HTR-8/SVneo (cell line): ENCODE data around the gene CDH4.
A peak's percentile ranks its signal among the peaks of the same experiment; 100 is the strongest.
"Not testable (repeated sequence)": the region's sequence is repeated elsewhere in the genome, so short reads cannot be mapped to it uniquely, and the experiment has no call there.

Experiments used
- DNase-seq: peaks from one replicate; pipeline ENCODE4 v3.0.0; 2011; ENCODE audit warnings: low spot score, mixed read lengths; ENCODE audit not compliant: insufficient read length
- FAIRE-seq: peaks from 2 replicates; lab custom pipeline; 2011; peaks lifted over from hg19 to GRCh38; lab: Jason Lieb, UNC

The CDH4 gene

DNA sequence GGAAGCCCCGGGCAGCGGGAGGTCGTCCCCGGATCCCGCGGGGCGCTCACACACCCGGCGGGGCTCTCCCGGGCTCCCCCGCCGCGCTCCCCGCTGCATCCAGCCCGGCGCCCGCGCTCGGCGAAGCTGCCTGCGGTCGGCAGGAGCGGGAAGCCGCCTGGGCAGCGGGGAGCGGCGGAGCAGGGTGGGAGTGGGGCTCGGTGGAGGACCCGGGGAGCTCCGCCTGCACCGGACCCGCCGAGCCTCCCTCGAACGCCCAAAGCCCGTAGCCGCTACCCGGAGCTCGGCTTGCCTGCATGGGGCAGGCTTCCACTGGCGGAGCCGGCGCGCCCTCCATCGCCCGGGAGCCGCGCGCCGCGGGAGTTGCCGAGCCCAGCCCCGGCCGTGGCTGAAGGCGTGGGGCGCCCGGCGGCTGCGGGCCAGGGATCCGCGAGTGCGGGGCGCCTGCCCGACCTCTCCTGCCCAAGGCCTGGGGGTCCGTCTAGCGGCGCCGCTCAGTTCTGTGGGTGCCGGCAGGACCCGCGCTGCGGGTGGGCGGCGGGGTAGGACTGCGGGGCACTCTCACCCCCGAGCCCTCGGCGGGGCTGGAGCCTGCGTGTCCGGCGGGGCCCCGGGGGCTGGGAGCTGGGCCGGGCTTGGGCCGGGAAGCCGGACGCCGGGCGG lies 671 bp downstream of the CDH4 start:
- FAIRE-seq (peak; percentile 23), DNase-seq (peak; percentile 55)

DNA sequence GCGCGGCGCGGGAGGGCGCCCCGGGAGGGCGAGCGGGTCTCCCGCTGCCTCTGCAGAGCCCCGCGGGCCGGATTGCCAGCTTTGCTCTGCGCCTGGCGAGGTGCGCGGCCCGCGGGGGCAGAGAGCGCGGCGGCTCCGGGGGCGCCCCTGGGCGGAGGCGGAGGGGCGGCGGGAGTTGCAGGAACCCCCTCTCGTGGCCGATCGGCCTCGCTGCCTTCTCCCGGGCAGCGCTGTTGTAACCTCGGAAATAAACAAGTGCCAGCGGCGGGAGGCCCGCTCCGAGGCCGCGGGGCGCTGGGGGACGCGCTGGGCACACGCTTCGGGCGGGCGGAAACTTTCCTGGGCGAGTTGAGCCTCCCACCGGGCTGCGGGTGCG lies 1.2 kb downstream of the CDH4 start:
- DNase-seq (peak; percentile 81), FAIRE-seq (no peak)

GRCh38 chr20:61253640-61254511 lies 1.8 kb downstream of the CDH4 start:
- FAIRE-seq (peak; percentile 97), DNase-seq (peak; percentile 45)

- no peak for DNase-seq
- FAIRE-seq, result peak; percentile 89
These were observed 3.0 kb downstream of the CDH4 start for GRCh38 chr20:61254881-61255626.

DNA sequence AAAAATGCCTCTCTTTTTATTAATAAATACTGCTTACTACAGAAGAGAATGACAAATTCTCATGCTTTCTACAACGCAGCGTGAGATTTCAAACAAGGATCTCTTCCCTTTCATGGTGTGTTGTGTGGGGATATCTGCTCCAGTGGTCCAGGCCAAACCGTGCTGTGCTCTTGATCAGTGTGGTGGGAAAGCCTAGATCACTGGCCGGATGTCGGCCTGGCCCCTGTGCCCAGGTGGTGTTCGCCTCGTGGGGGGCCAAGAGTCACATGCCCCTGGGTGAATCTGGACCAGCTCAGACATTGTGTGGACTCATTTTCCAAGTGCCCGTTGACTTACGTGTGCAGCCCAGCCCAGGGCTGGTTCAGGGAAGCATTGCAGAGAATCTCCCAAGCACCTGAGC lies 4.3 kb downstream of the CDH4 start:
- DNase-seq, result no peak

DNA sequence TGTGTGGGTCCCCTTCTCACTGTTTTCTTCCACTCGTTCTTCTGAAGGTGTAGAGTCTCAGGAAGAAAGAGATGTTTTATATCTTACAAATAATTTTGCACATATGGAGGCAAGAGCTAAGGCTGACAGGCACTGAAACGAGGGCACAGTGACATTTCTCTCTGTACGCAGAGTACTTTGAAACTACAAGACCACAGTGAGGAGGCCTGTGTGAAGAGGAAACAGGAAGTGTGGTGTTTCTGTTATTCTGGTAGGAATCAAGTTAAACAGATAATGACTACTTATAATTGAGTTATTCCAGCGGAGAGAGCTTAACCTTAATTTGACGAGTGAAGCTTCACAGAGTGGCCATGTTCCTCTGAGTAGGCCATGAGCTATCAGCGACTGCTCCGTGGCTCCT lies 4.8 kb downstream of the CDH4 start:
- no peak for FAIRE-seq
- no peak for DNase-seq

More for the DNA sequence above, 4.3 kb downstream of the CDH4 start:
- FAIRE-seq, result peak; percentile 89

DNA sequence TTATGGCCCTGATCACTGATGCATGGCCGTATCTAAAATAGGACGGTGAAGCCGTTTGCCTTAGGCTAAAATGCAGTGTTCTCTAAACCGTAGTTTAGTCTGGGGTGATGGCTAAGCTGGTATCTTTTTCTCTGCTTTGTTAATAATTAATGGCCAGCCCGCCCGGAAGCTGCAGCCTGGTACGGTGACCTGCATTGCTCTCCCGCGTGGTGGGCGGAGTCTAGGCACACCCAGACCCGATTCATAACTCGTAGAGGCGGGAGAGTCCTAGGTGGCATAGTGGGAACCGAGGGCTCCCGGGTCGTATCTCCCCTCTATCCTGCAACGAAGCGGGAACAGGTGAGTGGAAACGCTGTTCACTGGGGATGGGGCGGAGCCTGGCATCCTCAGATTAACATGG lies 5.5 kb downstream of the CDH4 start:
- FAIRE-seq (peak; percentile 52), DNase-seq (no peak)

GRCh38 chr20:61259741-61260140 lies 7.7 kb downstream of the CDH4 start:
- no peak for DNase-seq

GRCh38 chr20:61260905-61261304 lies 8.8 kb downstream of the CDH4 start:
- FAIRE-seq (no peak), DNase-seq (no peak)

More at GRCh38 chr20:61259741-61260140, 7.7 kb downstream of the CDH4 start:
- FAIRE-seq, result no peak

DNA sequence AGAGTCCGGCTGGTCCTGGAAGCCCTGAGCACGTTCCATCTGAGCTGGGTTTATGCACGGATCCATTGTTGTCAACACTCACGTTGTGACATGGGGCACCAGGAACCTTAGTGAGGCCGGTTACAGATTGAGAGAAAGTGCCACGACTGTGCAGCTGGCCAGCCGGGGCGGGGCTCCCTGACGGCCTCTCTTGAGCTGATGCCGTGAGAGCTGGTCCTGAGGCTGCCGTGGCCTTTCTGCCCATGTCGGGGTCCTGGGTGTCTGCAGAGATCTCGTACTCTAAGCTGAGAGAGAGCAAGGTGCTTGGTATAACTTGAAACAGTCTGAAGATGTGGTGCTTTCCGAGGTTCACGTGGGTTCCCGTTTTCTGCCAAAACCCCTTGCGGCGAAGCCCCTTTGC lies 10.0 kb downstream of the CDH4 start:
- no peak for DNase-seq
- peak; percentile 55 for FAIRE-seq

GRCh38 chr20:61262514-61262913 lies 10.5 kb downstream of the CDH4 start:
- no peak for DNase-seq
- no peak for FAIRE-seq

- DNase-seq (peak; percentile 64), FAIRE-seq (no peak)
These were observed 11.1 kb downstream of the CDH4 start for GRCh38 chr20:61263084-61263695.

DNA sequence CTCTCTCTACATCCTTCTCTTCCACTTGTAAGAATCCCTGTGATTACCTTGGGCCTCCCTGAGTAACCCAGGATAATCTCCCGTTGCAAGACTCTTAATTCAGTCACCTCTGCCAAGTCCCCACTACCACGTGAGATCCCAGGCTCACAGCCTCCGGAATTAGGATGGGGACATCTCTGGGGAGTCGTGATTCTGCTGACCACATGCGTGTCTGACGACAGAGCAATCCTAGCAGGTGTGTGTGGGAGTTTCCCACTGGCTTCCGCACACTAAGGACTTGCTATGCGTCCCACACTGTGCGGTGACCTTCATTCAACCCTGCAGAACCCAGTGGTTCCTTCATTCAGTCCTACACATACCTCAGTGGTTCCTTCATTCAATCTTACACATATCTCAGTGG lies 11.9 kb downstream of the CDH4 start:
- DNase-seq (no peak), FAIRE-seq (no peak)

- FAIRE-seq (no peak), DNase-seq (no peak)
These were observed 15.2 kb downstream of the CDH4 start for GRCh38 chr20:61267241-61267640.

GRCh38 chr20:61268024-61268423 lies 16.0 kb downstream of the CDH4 start:
- DNase-seq, result no peak
- FAIRE-seq, result peak; percentile 48

DNA sequence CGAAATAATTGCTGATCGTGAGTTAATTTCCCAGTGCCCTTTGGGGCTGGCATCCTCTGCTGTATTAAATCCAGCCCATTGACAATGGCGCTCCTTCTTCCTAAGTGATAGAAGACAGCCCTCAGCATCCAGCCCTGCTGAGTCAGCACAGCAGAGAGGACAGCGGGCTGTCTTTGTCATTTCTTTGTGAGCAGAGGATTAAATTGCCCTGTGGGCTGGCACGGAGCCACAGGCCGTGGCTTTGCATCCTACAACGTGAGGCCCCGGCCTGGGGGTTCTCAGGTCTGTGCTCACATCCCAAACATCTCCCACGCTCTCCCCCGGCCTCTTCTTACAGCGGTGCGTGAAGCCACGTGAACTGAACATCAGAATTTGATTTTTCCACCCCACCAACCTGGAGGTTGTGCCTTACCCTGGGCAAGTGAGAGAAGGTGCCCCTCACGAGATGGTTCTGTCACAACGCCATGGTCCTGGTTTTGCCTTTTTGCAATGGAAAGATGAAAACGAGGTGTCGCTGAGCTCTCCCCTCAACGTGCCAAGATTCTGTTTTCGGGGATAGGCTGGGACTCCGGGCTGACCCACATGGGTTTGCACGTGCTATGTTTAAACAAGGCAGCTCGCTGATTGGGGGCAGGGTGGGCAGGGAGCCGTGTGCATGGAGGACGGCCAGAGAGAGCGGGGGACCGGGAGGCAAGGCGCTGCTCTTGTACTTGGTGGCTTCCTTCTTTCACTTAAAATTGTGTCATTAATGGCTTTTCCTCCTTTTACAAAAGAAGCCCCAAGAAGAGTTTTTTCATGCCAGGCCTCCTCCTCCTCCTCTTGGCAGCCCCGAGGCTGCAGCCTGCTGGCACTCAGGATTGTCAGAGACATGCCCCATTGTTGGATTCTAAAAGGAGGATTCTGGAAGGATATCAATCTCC lies 19.5 kb downstream of the CDH4 start:
- peak; percentile 13 for FAIRE-seq

GRCh38 chr20:61273024-61273423 lies 21.0 kb downstream of the CDH4 start:
- not testable (repeated sequence) for DNase-seq, FAIRE-seq

More for the DNA sequence above, 19.5 kb downstream of the CDH4 start:
- no peak for DNase-seq

DNA sequence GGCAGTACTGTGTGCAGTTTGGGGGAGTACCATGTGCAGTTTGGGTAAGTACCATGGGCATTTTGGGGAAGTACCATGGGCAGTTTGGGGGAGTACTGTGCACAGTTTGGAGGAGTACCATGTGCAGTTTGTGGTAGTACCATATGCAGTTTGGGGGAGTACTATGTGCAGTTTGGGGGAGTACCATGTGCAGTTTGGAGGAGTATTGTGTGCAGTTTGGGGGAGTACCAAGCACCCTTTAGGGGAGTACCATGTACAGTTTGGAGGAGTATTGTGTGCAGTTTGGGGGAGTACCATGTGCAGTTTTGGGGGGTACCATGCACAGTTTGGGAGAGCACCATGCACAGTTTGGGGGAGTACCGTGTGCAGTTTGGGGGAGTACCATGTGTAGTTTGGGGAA lies 21.6 kb downstream of the CDH4 start:
- not testable (repeated sequence) for FAIRE-seq, DNase-seq

GRCh38 chr20:61274326-61274725 lies 22.3 kb downstream of the CDH4 start:
- FAIRE-seq (no peak), DNase-seq (no peak)
